ENCODE data around the gene C5orf15. TPM values are rescaled to one million over a fixed set of nuclear protein-coding genes. Genes with fewer than 3 reads are reported as not detected.
"Not testable (repeated sequence)": the region's sequence is repeated elsewhere in the genome, so short reads cannot be mapped to it uniquely, and the experiment has no call there.

C5orf15 gene
- total RNA-seq, 3 donors from 2014 or later: 26.0 to 31.2 (median 28.6) TPM

GRCh38 chr5:133962131-133962530 is 6.3 kb downstream of the C5orf15 start:
- no peaks in the 10 kb centered on the region for H3K27me3 Mint-ChIP-seq (ENCODE audit: low read depth)
- no peak overlapping the region for H3K4me3 Mint-ChIP-seq
- H3K4me1 Mint-ChIP-seq (ENCODE audit: low read depth): peaks cover 56% of the 10 kb centered on the region
- H3K9me3 Mint-ChIP-seq: no peaks in the 10 kb centered on the region
- peaks cover 19% of the 10 kb centered on the region for H3K36me3 Mint-ChIP-seq (ENCODE audit: insufficient read depth)
- ATAC-seq: no peak
- DNase-seq: no peak

- Mint-ChIP-seq H3K36me3 (ENCODE audit: insufficient read depth) (peaks cover 19% of the 10 kb centered on the region), H3K27me3 (ENCODE audit: low read depth) (no peaks in the 10 kb centered on the region), H3K4me3 (no peak overlapping the region), H3K4me1 (ENCODE audit: low read depth) (peaks cover 37% of the 10 kb centered on the region), H3K9me3 (no peaks in the 10 kb centered on the region)
- no peak for ATAC-seq
- DNase-seq: no peak
Measured at GRCh38 chr5:133959643-133960042, 8.8 kb downstream of the C5orf15 start.

- no peaks in the 10 kb centered on the region for H3K9me3 Mint-ChIP-seq
- DNase-seq (no peak), ATAC-seq (no peak)
- no peaks in the 10 kb centered on the region for H3K27me3 Mint-ChIP-seq (ENCODE audit: low read depth)
- H3K4me1 Mint-ChIP-seq (ENCODE audit: low read depth): peaks cover 25% of the 10 kb centered on the region
- peaks cover 20% of the 10 kb centered on the region for H3K36me3 Mint-ChIP-seq (ENCODE audit: insufficient read depth)
- no peak overlapping the region for H3K4me3 Mint-ChIP-seq
Measured at GRCh38 chr5:133957591-133957990, 10.8 kb downstream of the C5orf15 start.

GRCh38 chr5:133957080-133957479 is 11.3 kb downstream of the C5orf15 start:
- no peak for ATAC-seq
- no peak for DNase-seq
- peaks cover 20% of the 10 kb centered on the region for H3K4me1 Mint-ChIP-seq (ENCODE audit: low read depth)
- peaks cover 20% of the 10 kb centered on the region for H3K36me3 Mint-ChIP-seq (ENCODE audit: insufficient read depth)
- H3K27me3 Mint-ChIP-seq (ENCODE audit: low read depth): no peaks in the 10 kb centered on the region
- H3K9me3 Mint-ChIP-seq: no peaks in the 10 kb centered on the region
- no peak overlapping the region for H3K4me3 Mint-ChIP-seq

GRCh38 chr5:133956196-133956595 is 12.2 kb downstream of the C5orf15 start:
- not testable (repeated sequence) for ATAC-seq; H3K27me3 Mint-ChIP-seq (ENCODE audit: low read depth); H3K4me3 Mint-ChIP-seq; DNase-seq; H3K9me3 Mint-ChIP-seq
- Mint-ChIP-seq H3K36me3 (ENCODE audit: insufficient read depth) (peaks cover 20% of the 10 kb centered on the region), H3K4me1 (ENCODE audit: low read depth) (peaks cover 20% of the 10 kb centered on the region)

- H3K27me3 Mint-ChIP-seq (ENCODE audit: low read depth): no peaks in the 10 kb centered on the region
- peaks cover 9% of the 10 kb centered on the region for H3K36me3 Mint-ChIP-seq (ENCODE audit: insufficient read depth)
- no peak overlapping the region for H3K4me3 Mint-ChIP-seq
- ATAC-seq (no peak), DNase-seq (no peak)
- no peaks in the 10 kb centered on the region for H3K9me3 Mint-ChIP-seq
- H3K4me1 Mint-ChIP-seq (ENCODE audit: low read depth): peaks cover 7% of the 10 kb centered on the region
Measured at GRCh38 chr5:133953568-133954145, 14.8 kb downstream of the C5orf15 start.

- Mint-ChIP-seq H3K9me3 (no peaks in the 10 kb centered on the region), H3K4me1 (ENCODE audit: low read depth) (peaks cover 7% of the 10 kb centered on the region), H3K36me3 (ENCODE audit: insufficient read depth) (peaks cover 9% of the 10 kb centered on the region), H3K4me3 (no peak overlapping the region), H3K27me3 (ENCODE audit: low read depth) (no peaks in the 10 kb centered on the region)
- no peak for DNase-seq
- ATAC-seq: no peak
Measured at GRCh38 chr5:133952729-133953567, 15.5 kb downstream of the C5orf15 start.

GRCh38 chr5:133950821-133951612 is 17.4 kb downstream of the C5orf15 start:
- H3K36me3 Mint-ChIP-seq (ENCODE audit: insufficient read depth): peaks cover 2% of the 10 kb centered on the region
- no peaks in the 10 kb centered on the region for H3K4me1 Mint-ChIP-seq (ENCODE audit: low read depth)
- H3K27me3 Mint-ChIP-seq (ENCODE audit: low read depth): no peaks in the 10 kb centered on the region
- no peak overlapping the region for H3K4me3 Mint-ChIP-seq
- DNase-seq: no peak
- no peaks in the 10 kb centered on the region for H3K9me3 Mint-ChIP-seq
- ATAC-seq: no peak

- no peaks in the 10 kb centered on the region for H3K9me3 Mint-ChIP-seq
- no peaks in the 10 kb centered on the region for H3K36me3 Mint-ChIP-seq (ENCODE audit: insufficient read depth)
- no peak for ATAC-seq
- no peaks in the 10 kb centered on the region for H3K4me1 Mint-ChIP-seq (ENCODE audit: low read depth)
- H3K27me3 Mint-ChIP-seq (ENCODE audit: low read depth): no peaks in the 10 kb centered on the region
- H3K4me3 Mint-ChIP-seq: no peak overlapping the region
- no peak for DNase-seq
Measured at GRCh38 chr5:133948721-133949120, 19.7 kb downstream of the C5orf15 start.

GRCh38 chr5:133947431-133947841 is 21.0 kb downstream of the C5orf15 start:
- no peak overlapping the region for H3K4me3 Mint-ChIP-seq
- DNase-seq: no peak
- no peaks in the 10 kb centered on the region for H3K4me1 Mint-ChIP-seq (ENCODE audit: low read depth)
- ATAC-seq: no peak
- H3K27me3 Mint-ChIP-seq (ENCODE audit: low read depth): no peaks in the 10 kb centered on the region
- no peaks in the 10 kb centered on the region for H3K9me3 Mint-ChIP-seq
- no peaks in the 10 kb centered on the region for H3K36me3 Mint-ChIP-seq (ENCODE audit: insufficient read depth)

- DNase-seq (no peak), ATAC-seq (no peak)
- Mint-ChIP-seq H3K4me1 (ENCODE audit: low read depth) (no peaks in the 10 kb centered on the region), H3K9me3 (no peaks in the 10 kb centered on the region), H3K36me3 (ENCODE audit: insufficient read depth) (no peaks in the 10 kb centered on the region), H3K4me3 (no peak overlapping the region), H3K27me3 (ENCODE audit: low read depth) (peaks cover 2% of the 10 kb centered on the region)
Measured at GRCh38 chr5:133945568-133945967, 22.9 kb downstream of the C5orf15 start.

GRCh38 chr5:133944263-133945185 is 23.9 kb downstream of the C5orf15 start:
- Mint-ChIP-seq H3K36me3 (ENCODE audit: insufficient read depth) (no peaks in the 10 kb centered on the region), H3K9me3 (no peaks in the 10 kb centered on the region), H3K27me3 (ENCODE audit: low read depth) (peaks cover 2% of the 10 kb centered on the region), H3K4me1 (ENCODE audit: low read depth) (peaks cover 3% of the 10 kb centered on the region), H3K4me3 (no peak overlapping the region)
- ATAC-seq (peak; percentile 46 to 54), DNase-seq (peak; percentile 24)

GRCh38 chr5:133943475-133943817 is 25.0 kb downstream of the C5orf15 start:
- H3K9me3 Mint-ChIP-seq: no peaks in the 10 kb centered on the region
- H3K4me1 Mint-ChIP-seq (ENCODE audit: low read depth): peaks cover 7% of the 10 kb centered on the region
- no peak overlapping the region for H3K4me3 Mint-ChIP-seq
- peaks cover 2% of the 10 kb centered on the region for H3K27me3 Mint-ChIP-seq (ENCODE audit: low read depth)
- H3K36me3 Mint-ChIP-seq (ENCODE audit: insufficient read depth): no peaks in the 10 kb centered on the region
- ATAC-seq: no peak
- no peak for DNase-seq
